Stimulated activated CD4-positive, alpha-beta T cell treated with anti-CD3 and anti-CD28 coated beads, Interleukin-15, amount 100 ng/mL, for 48 hours (primary cell): Measurements from ENCODE around the gene TSPAN16.

Source experiments
- DNase-seq, 2 donors: peaks; one replicate each; pipeline ENCODE4 v3.0.0-alpha.2; 2020; ENCODE audit warnings: low read depth in 2 of 2

TSPAN16 gene, protein sequence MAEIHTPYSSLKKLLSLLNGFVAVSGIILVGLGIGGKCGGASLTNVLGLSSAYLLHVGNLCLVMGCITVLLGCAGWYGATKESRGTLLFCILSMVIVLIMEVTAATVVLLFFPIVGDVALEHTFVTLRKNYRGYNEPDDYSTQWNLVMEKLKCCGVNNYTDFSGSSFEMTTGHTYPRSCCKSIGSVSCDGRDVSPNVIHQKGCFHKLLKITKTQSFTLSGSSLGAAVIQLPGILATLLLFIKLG

GRCh38 chr19:11295665-11296245, at the start of gene TSPAN16:
TSS of gene TSPAN16 (plus strand) at chr19:11296160. CDS start at chr19:11296298, 138 bp downstream.
- no peak for DNase-seq

GRCh38 chr19:11246941-11247340, 49.0 kb upstream of the TSPAN16 start:
- DNase-seq, result no peak

GRCh38 chr19:11247391-11247790, 48.6 kb upstream of the TSPAN16 start:
- no peak for DNase-seq

DNA sequence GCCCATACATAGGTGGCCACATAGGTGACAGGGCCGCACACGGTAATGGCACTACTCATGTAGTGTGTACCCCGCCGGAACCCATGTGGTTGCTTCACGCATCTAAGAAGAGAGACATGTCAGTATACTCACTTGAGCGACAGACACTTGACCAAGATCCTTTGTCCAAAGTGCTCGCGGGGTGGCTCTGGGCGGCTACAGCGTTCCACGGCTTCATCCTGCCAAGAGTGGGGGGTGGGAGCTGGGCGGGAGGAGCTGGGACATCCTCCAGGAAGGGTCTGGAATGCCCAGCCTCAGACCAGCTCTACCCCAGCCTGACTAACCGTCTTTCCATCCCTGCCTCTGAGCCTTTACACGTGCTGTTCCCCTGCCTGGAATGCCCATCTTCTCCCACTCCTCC, 48.0 kb upstream of the TSPAN16 start:
- no peak for DNase-seq

- no peak for DNase-seq
These were observed 47.1 kb upstream of the TSPAN16 start for GRCh38 chr19:11248852-11249251.

DNA sequence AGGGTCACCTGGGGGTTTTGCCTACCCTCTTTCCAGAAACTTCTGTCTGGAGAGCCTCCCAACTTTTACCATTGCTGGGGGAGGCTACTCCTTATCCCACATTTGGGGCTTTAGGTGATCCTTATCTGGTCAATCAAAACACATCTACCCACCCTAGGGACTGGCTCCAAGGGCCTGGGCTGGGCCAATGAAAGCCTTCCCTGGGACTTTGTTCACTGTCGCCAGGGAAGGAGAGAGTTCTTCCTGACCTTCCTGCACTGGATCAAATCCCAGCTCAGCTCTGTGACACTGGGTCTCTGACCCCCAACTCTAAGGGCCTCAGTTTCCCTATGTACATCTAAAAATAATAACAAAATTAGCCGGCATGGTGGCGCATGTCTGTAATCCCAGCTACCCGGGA, 44.7 kb upstream of the TSPAN16 start:
- DNase-seq, result no peak

DNA sequence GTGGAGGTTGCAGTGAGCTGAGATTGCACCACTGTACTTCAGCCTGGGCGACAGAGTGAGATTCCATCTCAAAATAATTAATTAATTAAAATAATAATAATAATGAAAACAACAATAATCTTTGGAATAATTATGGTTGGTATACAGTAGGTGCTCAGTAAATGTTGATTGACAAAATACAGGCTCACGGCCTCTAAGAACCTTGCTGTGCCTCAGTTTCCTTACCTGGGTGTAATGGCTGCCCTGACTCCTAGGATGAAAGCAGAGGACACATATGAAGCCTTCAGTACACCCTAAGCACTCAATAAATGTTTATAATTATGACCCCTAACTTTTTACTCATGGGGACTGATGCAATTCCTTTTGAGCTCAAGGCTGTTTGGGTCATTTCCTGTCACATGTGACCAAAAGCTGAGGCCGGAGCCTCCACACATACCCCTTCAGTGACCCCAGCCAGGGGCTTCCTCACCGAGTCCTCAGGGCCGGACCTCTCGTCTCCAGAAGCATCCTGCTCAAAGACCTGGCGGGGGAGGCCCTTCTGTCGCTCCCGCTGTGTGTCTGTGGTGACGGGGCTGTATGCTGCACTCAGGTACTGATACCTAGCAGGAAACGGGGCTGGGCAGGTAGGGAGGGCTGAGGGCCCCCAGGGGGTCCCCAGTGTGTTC, 44.2 kb upstream of the TSPAN16 start:
- no peak for DNase-seq

- no peak for DNase-seq
These were observed 43.1 kb upstream of the TSPAN16 start for GRCh38 chr19:11252665-11253355.

- no peak for DNase-seq
These were observed 41.3 kb upstream of the TSPAN16 start for GRCh38 chr19:11254666-11255065.

DNA sequence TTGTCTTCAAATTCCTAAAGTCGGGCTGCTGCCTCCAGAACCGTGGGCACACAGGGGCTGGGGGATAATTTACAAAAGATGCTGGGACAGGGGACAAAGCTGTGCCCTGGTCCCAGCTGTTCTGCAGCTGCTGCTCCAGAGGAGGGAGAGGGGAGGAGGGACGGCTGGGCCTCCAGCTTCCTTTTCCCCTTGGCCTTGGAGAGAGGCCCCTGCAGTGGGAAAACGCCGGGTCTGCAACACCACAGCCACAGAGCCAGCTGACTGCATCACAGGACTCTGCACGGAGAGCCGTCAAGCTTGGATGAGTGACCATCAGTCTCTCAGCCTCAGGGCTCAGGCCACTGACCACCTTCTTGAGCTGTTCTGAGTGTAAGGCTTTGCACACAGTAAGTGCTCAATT, 39.8 kb upstream of the TSPAN16 start:
- no peak for DNase-seq

- DNase-seq, result no peak
These were observed 38.0 kb upstream of the TSPAN16 start for GRCh38 chr19:11257846-11258380.

GRCh38 chr19:11260996-11261395, 35.0 kb upstream of the TSPAN16 start:
- DNase-seq, result no peak

- no peak for DNase-seq
These were observed 34.5 kb upstream of the TSPAN16 start for GRCh38 chr19:11261431-11261970.

GRCh38 chr19:11261971-11262839, 33.8 kb upstream of the TSPAN16 start, which contains the start of gene DOCK6:
TSS of gene DOCK6 (minus strand) at chr19:11262524. CDS start at chr19:11262440, 84 bp downstream.
- DNase-seq, result peak in 1 of 2 donors; percentile 25

DNA sequence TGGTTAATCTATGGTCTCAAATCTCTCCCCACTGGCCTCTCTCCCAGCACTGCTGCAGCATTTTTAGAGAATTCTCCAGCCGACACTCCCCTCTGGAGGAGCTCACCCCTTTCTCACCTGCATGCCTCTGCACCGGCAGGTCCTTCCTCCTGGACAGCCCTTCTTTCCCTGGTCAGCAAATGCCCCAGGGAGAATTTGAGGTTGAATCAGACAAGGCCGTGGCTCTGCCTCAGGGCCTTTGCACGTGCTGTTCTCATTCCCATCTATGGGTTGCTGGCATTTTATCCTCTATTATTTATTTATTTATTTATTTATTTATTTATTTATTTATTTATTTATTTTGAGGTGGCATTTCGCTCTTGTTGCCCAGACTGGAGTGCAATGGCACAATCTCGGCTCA, 32.2 kb upstream of the TSPAN16 start:
- no peak for DNase-seq

DNA sequence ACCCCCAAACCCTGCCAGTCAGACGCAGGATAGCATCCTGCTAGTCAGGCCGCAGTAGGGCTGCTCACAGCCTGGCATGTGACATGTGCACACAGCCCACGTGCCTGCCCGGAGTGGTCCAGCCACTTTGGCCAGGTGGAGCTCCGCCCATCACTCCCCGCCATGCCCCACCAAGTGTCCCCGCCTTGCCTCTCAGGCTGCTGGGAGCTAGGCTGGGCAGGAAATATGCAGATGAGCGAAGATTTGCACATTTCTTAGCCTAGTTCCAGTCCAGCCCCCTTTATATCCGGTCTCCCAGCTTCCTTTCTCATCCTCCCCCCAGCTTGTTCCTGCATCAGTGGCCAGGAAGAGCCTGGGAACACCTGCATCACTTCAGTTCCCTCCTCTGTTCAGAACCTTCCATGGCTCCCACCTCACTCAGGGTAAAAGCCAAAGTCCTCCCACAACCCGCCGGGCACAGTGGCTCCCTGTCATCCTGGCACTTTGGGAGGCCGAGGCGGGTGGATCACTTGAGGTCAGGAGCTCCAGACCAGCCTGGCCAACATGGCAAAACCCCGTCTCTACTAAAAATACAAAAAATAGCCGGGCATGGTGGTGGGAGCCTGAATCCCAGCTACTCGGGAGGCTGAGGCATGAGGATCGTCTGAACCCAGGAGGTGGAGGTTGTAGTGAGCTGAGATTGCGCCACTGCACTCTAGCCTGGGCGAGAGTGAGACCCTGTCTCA, 31.3 kb upstream of the TSPAN16 start:
- DNase-seq, result no peak

DNA sequence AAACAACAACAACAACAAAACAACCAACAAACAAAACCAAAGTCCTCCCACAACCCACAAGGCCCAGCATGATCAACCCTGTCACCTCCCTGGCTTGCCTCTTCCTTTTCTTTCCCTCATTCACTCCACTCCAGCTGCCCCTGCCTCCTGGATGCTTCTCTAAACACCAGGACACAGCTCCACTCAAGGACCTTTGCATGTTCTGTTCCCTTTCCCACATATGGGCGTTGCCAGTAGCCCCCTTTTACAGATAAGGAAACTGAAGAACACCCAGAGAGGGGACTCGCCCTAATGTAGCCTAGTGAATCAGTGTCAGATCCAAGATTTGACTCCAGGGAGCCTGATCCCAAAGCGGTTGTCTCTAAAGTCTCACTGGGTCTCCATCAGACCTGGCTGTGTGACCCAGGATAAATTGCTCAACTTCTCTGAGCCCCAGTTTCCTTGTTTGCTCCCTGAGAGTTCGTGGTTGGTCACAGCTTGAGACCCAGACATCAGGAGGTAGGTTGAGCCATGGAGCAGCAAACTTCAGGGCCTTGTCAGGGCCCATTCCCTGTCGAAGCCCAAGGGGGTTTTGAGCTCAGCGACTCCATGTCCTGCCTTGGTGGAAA, 30.7 kb upstream of the TSPAN16 start:
- DNase-seq, result no peak

- DNase-seq, result no peak
These were observed 30.1 kb upstream of the TSPAN16 start for GRCh38 chr19:11265785-11266236.

GRCh38 chr19:11267316-11268085, 28.5 kb upstream of the TSPAN16 start:
- no peak for DNase-seq
